A673 (cell line): ENCODE data around the gene EYS.

Experiments
- EZH2 ChIP-seq: fragments of 200-600 bp; sonication (generic); IDR thresholded peaks from 2 replicates; pipeline ENCODE4 v1.6.1; 2017; ENCODE audit warnings: borderline replicate concordance, low read depth, mild to moderate bottlenecking, mixed read lengths, antibody characterized with exemption, low read length; ENCODE audit not compliant: poor library complexity, severe bottlenecking
- TF ChIP-seq, protein P1 (sequence below): fragments of 300-800, 200-600 bp; sonication (generic); conservative IDR thresholded peaks from 2 replicates; pipeline ENCODE4 v1.5.1; 2017; ENCODE audit warnings: low read depth, mild to moderate bottlenecking, antibody characterized with exemption, low read length, moderate library complexity, mixed read lengths

DNA sequence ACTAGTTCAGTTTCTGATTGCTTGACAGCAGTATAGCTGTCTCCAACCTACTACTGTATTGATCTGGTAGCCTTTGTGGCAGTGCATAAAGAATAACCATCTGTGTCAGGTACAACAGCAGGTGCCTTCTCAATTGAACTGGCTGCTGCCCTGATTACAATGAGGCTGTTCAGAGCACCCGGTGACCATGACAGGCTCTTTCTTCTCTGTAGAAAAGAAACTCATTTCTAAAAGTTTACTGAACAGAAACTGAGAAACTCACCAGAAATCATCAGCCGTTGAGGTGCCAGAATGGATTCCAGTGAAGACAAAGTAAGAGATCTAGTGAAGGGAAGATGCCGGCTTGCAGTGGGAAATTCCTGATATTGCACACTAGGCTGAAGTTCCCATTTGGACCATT lies 1117.1 kb downstream of the EYS start:
- TF ChIP-seq, protein P1, sequence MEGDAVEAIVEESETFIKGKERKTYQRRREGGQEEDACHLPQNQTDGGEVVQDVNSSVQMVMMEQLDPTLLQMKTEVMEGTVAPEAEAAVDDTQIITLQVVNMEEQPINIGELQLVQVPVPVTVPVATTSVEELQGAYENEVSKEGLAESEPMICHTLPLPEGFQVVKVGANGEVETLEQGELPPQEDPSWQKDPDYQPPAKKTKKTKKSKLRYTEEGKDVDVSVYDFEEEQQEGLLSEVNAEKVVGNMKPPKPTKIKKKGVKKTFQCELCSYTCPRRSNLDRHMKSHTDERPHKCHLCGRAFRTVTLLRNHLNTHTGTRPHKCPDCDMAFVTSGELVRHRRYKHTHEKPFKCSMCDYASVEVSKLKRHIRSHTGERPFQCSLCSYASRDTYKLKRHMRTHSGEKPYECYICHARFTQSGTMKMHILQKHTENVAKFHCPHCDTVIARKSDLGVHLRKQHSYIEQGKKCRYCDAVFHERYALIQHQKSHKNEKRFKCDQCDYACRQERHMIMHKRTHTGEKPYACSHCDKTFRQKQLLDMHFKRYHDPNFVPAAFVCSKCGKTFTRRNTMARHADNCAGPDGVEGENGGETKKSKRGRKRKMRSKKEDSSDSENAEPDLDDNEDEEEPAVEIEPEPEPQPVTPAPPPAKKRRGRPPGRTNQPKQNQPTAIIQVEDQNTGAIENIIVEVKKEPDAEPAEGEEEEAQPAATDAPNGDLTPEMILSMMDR = no peak
- TF ChIP-seq EZH2 = no peak
